ENCODE results near the gene LIM2. TPM values are rescaled to one million over a fixed set of nuclear protein-coding genes. Genes with fewer than 3 reads are reported as not detected.

LIM2 gene
- total and polyA plus RNA-seq, 2 experiments from 2014 or later, result not detected

DNA sequence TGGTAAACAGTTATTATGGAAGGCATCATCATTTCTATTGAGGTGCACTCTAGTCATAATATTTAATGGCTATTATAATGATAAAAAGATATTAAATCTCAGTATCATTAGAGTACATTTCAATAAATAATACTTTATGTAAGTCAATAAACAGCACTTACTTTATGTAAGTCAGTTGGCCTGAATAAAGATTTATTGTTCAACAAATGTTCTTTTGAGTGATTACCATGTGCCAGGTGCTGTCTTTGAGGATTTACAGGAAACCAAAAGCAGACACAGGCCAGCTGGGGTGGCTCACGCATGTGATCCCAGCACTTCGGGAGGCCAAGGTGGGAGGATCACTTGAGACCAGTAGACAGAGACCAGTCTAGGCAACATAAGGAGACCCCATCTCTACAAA lies 10.4 kb downstream of the LIM2 start (continued):
- no peak for TF ChIP-seq ZNF114 (CRISPR knock-in tag; IDR thresholded peaks at IDR 0.05)
- no peak for TF ChIP-seq CTCF (conservative IDR thresholded peaks at IDR 0.05; ENCODE audit: low read depth in 2 of 2)
- TF ChIP-seq STAT1 (IDR thresholded peaks at IDR 0.05; ENCODE audit: unreplicated experiment), result no peak

DNA sequence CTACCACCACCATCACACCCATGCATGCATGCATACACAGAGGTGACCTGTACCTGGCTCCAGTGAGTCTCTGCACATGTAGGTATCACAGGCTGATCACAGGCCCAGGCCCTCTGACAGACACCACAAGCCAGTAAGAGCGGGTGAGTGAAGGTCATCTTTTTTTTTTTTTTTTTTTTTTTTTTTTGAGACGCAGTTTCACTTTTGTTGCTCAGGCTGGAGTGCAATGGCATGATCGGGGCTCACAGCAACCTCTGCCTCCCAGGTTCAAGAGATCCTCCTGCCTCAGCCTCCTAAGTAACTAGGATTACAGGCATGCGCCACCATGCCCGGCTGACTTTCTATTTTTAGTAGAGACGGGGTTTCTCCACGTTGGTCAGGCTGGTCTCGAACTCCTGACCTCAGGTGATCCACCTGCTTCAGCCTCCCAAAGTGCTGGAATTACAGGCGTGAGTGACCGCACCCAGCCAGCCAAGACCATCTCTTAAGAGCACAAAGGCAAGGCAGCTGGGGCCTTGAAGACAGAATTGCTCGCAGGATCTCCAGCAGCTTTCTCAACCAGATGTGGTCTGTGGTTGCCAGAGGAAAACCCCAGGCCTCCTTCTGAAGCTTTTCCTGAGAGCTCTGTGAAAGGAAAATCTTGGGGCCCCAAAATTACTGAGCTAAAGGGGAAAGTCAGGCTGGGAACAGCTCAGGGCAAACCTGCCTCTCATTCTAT lies 12.1 kb downstream of the LIM2 start:
- ATAC-seq, result no peak
- no peaks in the 10 kb centered on the region for H3K27me3 ChIP-seq (ENCODE audit: insufficient read depth)
- Mint-ChIP-seq H3K27me3 (ENCODE audit: insufficient read depth, low read depth, poor library complexity) (peaks cover 11% of the 10 kb centered on the region), H3K27ac (no peak overlapping the region; the same call in 1 of the 2 replicates), H3K36me3 (ENCODE audit: low read depth) (peaks cover under 1% of the 10 kb centered on the region; the same call in 2 of the 3 replicates), H3K9me3 (peaks cover 9% of the 10 kb centered on the region), H3K4me3 (no peak overlapping the region), H3K4me1 (no peaks in the 10 kb centered on the region)
- no peak for DNase-seq (ENCODE audit: low spot score)
- H3K9me2 ChIP-seq (ENCODE audit: insufficient read depth), result 0 out of 2 replicates have a peak, but pooled peaks cover 2% of the 10 kb centered on the region
- H4K20me1 ChIP-seq (replicated peaks; ENCODE audit: insufficient read depth), result no peaks in the 10 kb centered on the region
- no peak overlapping the region for H2AFZ ChIP-seq
- no peaks in the 10 kb centered on the region for H3K36me3 ChIP-seq (ENCODE audit: insufficient read depth)
- H3K4me3 ChIP-seq, result no peak overlapping the region
- no peaks in the 10 kb centered on the region for H3K4me1 ChIP-seq (ENCODE audit: insufficient read depth)
- no peak overlapping the region for H3K27ac ChIP-seq (ENCODE audit: low read depth)
- no peak overlapping the region for H3K4me2 ChIP-seq
- H3F3A ChIP-seq (replicated peaks; ENCODE audit: low read depth), result no peaks in the 10 kb centered on the region
- no peaks in the 10 kb centered on the region for H3K79me2 ChIP-seq (replicated peaks; ENCODE audit: insufficient read depth)
- TF ChIP-seq EZH2 (IDR thresholded peaks at IDR 0.05; ENCODE audit: low read depth, unreplicated experiment), result no peak
- no peak for TF ChIP-seq CREB1 (CRISPR knock-in tag; IDR thresholded peaks at IDR 0.05; ENCODE audit: low read depth)
- TF ChIP-seq STAT1 (IDR thresholded peaks at IDR 0.05; ENCODE audit: unreplicated experiment), result no peak
- no peak for TF ChIP-seq ZNF114 (CRISPR knock-in tag; IDR thresholded peaks at IDR 0.05)
- TF ChIP-seq CTCF (conservative IDR thresholded peaks at IDR 0.05; ENCODE audit: low read depth in 2 of 2), result no peak
- no peak for TF ChIP-seq POLR2AphosphoS5 (IDR thresholded peaks at IDR 0.05; ENCODE audit: low read depth)
- TF ChIP-seq, protein P1, sequence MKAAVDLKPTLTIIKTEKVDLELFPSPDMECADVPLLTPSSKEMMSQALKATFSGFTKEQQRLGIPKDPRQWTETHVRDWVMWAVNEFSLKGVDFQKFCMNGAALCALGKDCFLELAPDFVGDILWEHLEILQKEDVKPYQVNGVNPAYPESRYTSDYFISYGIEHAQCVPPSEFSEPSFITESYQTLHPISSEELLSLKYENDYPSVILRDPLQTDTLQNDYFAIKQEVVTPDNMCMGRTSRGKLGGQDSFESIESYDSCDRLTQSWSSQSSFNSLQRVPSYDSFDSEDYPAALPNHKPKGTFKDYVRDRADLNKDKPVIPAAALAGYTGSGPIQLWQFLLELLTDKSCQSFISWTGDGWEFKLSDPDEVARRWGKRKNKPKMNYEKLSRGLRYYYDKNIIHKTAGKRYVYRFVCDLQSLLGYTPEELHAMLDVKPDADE (IDR thresholded peaks at IDR 0.05), result no peak
- no peak for TF ChIP-seq ZNF331 (CRISPR knock-in tag; IDR thresholded peaks at IDR 0.05; ENCODE audit: low read depth)
- TF ChIP-seq, protein P2, sequence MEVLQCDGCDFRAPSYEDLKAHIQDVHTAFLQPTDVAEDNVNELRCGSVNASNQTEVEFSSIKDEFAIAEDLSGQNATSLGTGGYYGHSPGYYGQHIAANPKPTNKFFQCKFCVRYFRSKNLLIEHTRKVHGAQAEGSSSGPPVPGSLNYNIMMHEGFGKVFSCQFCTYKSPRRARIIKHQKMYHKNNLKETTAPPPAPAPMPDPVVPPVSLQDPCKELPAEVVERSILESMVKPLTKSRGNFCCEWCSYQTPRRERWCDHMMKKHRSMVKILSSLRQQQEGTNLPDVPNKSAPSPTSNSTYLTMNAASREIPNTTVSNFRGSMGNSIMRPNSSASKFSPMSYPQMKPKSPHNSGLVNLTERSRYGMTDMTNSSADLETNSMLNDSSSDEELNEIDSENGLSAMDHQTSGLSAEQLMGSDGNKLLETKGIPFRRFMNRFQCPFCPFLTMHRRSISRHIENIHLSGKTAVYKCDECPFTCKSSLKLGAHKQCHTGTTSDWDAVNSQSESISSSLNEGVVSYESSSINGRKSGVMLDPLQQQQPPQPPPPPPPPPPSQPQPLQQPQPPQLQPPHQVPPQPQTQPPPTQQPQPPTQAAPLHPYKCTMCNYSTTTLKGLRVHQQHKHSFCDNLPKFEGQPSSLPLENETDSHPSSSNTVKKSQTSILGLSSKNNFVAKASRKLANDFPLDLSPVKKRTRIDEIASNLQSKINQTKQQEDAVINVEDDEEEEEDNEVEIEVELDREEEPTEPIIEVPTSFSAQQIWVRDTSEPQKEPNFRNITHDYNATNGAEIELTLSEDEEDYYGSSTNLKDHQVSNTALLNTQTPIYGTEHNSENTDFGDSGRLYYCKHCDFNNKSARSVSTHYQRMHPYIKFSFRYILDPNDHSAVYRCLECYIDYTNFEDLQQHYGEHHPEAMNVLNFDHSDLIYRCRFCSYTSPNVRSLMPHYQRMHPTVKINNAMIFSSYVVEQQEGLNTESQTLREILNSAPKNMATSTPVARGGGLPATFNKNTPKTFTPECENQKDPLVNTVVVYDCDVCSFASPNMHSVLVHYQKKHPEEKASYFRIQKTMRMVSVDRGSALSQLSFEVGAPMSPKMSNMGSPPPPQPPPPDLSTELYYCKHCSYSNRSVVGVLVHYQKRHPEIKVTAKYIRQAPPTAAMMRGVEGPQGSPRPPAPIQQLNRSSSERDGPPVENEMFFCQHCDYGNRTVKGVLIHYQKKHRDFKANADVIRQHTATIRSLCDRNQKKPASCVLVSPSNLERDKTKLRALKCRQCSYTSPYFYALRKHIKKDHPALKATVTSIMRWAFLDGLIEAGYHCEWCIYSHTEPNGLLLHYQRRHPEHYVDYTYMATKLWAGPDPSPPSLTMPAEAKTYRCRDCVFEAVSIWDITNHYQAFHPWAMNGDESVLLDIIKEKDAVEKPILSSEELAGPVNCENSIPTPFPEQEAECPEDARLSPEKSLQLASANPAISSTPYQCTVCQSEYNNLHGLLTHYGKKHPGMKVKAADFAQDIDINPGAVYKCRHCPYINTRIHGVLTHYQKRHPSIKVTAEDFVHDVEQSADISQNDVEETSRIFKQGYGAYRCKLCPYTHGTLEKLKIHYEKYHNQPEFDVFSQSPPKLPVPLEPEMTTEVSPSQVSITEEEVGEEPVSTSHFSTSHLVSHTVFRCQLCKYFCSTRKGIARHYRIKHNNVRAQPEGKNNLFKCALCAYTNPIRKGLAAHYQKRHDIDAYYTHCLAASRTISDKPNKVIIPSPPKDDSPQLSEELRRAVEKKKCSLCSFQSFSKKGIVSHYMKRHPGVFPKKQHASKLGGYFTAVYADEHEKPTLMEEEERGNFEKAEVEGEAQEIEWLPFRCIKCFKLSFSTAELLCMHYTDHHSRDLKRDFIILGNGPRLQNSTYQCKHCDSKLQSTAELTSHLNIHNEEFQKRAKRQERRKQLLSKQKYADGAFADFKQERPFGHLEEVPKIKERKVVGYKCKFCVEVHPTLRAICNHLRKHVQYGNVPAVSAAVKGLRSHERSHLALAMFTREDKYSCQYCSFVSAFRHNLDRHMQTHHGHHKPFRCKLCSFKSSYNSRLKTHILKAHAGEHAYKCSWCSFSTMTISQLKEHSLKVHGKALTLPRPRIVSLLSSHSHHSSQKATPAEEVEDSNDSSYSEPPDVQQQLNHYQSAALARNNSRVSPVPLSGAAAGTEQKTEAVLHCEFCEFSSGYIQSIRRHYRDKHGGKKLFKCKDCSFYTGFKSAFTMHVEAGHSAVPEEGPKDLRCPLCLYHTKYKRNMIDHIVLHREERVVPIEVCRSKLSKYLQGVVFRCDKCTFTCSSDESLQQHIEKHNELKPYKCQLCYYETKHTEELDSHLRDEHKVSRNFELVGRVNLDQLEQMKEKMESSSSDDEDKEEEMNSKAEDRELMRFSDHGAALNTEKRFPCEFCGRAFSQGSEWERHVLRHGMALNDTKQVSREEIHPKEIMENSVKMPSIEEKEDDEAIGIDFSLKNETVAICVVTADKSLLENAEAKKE (CRISPR knock-in tag; IDR thresholded peaks at IDR 0.05), result no peak
- no peak for TF ChIP-seq NANOG (IDR thresholded peaks at IDR 0.05; ENCODE audit: borderline replicate concordance)
- TF ChIP-seq EZH2phosphoT487 (IDR thresholded peaks at IDR 0.05; ENCODE audit: unreplicated experiment), result no peak
